GM19467 (cell line): ENCODE results near the gene PRKAA1.

Source experiments
- ATAC-seq: cut with Tn5 transposase; IDR thresholded peaks from one replicate; pipeline ENCODE4 v1.9.1; 2021; ENCODE audit warnings: mild to moderate bottlenecking, moderate library complexity; ENCODE audit not compliant: unreplicated experiment

Gene PRKAA1

DNA sequence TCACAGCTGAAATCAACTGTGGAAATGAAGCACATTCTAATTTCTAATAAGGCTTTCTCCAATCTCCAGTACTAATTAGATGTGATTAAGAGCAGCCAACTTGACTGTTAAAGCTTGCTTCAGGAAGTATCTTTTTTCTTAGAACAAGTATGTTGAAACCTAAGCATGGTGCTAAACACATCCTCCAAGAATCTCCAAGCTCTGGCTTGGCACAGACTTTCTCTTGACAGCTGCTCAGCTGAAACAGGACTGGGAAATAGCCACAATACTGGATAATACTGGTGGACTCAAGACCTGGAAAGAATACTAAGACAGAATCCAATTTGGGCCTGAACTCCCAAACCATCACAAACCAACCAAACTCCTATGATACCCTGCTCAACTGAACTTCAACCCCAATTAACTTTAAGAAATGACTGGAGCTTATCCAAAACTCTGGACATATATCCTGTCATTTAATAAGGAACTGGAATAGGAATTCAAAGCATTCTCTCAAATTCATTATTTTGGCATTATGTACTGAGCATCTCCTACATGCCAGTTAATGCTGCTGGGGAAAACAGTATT, 16.2 kb downstream of the PRKAA1 start:
- no peak for ATAC-seq

GRCh38 chr5:40780858-40781257, 17.3 kb downstream of the PRKAA1 start:
- ATAC-seq = no peak

DNA sequence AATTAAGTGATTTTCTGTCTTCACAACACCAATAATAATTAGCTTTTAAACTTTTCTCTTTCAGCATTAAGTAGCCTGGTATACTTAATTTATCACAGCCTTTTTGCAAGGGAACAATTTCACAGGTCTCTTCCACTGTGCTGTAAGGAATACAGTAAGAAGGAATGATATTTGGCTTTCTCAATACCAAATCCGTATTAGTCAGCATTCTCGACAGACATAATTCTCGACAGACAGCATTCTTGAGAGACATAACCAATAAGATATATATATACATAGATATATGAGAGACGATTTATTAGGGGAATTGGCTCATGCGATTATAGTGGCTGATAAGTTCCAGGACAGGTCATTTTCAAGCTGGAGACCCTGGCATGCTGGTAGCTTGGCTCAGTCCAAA, 18.0 kb downstream of the PRKAA1 start:
- ATAC-seq = no peak

GRCh38 chr5:40779561-40779960, 18.6 kb downstream of the PRKAA1 start:
- no peak for ATAC-seq

DNA sequence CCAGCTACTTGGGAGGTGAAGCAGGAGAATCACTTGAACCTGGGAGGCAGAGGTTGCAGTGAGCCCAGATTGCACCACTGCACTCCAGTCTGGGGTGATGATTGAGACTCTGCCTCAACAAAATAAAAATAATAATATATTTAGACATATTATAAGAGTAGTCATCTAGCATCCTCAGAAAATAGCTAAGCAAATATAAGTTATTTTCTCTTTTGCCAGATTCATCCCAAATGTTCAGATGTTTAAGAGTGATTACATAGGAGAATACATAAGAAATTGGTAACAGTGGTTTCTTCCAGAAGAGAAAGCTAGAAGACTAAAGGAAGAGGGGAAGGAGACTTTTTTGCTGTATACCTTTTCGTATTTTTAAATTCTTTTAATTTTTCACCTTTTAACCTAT, 20.0 kb downstream of the PRKAA1 start:
- no peak for ATAC-seq

- ATAC-seq = no peak
Observed at GRCh38 chr5:40776658-40776977, 21.6 kb downstream of the PRKAA1 start.

GRCh38 chr5:40775846-40776657, 22.1 kb downstream of the PRKAA1 start:
- no peak for ATAC-seq

GRCh38 chr5:40775085-40775845, 22.9 kb downstream of the PRKAA1 start:
- ATAC-seq = no peak

- ATAC-seq = no peak
Observed at GRCh38 chr5:40774623-40775022, 23.6 kb downstream of the PRKAA1 start.

- no peak for ATAC-seq
Observed at GRCh38 chr5:40770764-40771163, 27.4 kb downstream of the PRKAA1 start.

- ATAC-seq = no peak
Observed at GRCh38 chr5:40762705-40763104, 35.5 kb downstream of the PRKAA1 start.

DNA sequence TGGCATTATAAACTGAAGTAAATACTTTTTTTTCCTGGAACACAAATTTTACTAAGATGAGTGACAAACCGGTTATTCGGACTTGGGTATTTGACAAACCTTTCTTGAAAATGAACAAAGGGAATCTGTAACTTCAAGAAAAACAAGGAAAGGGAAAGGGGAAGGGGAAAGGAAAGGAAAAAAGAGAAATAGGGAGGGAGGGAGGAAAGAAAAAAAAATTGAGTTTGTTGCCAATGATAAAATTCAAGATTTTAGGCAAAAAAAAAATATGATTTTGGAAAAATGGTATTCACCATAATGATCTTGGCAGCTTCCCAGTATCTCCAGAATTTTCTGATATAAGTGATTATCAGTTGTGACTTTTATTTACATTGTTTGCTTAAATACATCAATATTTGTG, 40.8 kb downstream of the PRKAA1 start:
- no peak for ATAC-seq

GRCh38 chr5:40755407-40756365, 42.5 kb downstream of the PRKAA1 start, which contains the start of gene TTC33:
Gene TTC33, minus strand, starts transcription at chr5:40755961. Its CDS starts 8,943 bp downstream, at chr5:40747018.
- ATAC-seq = peak; percentile 92

DNA sequence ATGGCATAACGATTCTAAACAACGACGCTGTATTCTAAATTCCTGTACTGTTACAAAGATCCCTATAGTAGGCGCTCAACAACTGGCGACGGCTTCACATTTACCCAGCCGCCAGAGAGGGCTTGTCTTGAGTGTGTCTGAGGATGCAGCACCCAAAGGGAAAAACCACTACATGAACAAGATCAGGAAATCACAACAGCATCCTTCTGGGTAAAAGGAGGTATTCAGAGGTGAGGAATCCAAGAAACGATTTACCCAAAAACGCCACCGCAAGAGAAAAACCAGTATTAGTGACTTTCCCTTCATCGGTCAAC, 43.1 kb downstream of the PRKAA1 start:
- peak; percentile 70 for ATAC-seq

DNA sequence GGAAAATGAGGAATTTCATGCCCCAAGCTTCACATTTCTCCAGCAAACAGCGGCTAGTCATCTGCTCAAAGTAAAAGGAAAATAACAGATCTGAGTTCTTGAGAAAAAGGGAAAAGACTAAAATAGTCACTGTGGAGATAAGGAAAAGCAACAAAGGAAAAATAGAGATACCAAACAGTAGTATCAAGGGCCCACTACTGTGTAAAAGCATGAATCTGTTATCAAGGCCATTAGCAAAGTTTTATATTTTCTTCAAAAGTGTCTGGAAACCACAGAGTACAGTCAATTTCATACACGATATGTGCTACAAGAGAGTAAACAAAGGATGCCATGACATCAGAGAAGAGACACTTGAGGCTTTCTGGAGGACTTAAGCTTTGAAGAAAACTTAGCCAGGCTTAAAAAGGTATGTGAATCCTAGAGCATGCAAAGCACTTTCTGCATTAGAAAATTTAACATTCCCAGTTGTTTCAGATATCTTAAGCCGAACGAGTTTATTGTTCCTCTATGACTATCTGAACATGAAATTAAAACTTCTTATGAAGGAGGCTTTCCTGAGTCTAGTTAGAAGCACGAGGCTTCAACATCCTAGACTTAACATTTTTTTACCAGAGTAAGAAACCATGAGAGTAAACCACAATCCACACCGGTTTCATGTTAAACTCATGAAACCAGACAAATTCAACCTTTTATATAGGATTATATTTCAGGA, 43.6 kb downstream of the PRKAA1 start:
- peak; percentile 12 for ATAC-seq

GRCh38 chr5:40746703-40747102, 51.5 kb downstream of the PRKAA1 start:
- no peak for ATAC-seq

DNA sequence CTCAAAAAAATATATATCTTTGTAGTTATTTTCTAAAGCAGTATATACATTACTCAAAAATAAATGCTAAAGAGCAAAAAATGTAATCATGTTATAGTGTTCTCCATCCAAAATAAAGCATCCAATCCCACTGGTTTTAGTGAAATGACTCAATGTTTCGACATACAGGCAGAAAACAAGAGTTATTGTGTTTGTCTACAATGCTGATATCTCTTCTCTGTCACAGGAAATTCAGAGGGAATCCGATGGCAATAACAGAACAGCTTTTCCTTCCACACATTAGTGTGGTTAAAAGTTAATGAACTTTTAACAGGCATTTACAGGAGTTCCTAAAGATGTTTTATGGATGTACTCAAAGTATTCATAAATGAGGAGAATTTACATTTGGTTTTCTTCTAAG, 54.4 kb downstream of the PRKAA1 start:
- ATAC-seq = no peak

DNA sequence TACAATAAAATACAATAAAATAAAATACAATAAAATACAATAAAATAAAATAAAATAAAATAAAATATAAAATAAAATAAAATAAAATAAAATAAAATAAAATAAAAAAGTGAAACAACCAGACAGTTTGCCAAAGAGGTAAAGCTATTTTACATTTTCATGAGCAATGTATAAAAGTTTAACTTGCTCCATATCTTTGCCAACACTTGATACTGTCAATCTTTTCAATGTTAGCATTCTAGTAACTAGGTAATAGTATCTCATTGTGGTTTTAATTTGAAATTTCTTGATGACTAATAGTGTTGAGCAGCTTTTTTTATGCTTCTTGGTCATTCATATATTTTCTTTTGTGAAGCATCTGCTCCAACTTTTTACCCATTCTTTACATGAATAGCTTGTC, 59.7 kb downstream of the PRKAA1 start:
- no peak for ATAC-seq

GRCh38 chr5:40736103-40736875, 61.9 kb downstream of the PRKAA1 start:
- peak; percentile 67 for ATAC-seq

- ATAC-seq = no peak
Observed at GRCh38 chr5:40735609-40736008, 62.6 kb downstream of the PRKAA1 start.
